ENCODE measurements around the gene REG4.

DNA sequence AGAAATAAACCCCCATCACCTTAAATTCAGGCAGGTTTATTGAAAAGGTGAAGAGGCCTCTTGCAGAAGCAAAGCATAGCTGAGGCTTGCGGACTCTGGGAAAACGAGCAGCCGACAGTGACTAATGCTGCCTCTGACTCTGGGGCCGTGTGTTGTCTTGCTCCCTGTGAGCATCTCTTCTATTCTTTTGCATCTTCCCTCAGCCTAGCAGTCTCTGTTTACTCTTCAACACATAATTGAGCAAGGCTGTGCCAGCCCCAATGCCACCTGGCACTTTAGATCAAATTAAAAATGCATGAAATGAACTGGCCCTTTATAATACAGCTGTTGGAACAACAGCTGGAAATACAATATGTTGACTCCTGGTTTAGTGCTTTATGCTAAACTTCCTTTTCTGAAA is 18.4 kb upstream of the REG4 start:
- TF ChIP-seq SIN3A (IDR thresholded peaks at IDR 0.05; ENCODE audit: low read depth, low read length) (no peak), MYB (IDR thresholded peaks at IDR 0.05; ENCODE audit: borderline replicate concordance, low read depth, low read length) (no peak), ZNF622 (IDR thresholded peaks at IDR 0.05) (no peak), RFX5 (IDR thresholded peaks at IDR 0.05; ENCODE audit: low read depth, low read length) (no peak), EZH2 (IDR thresholded peaks at IDR 0.05; ENCODE audit: borderline replicate concordance, control insufficient read depth, low read depth, low read length) (no peak), CBX5 (IDR thresholded peaks at IDR 0.05; ENCODE audit: low read depth) (no peak), POLR2AphosphoS2 (IDR thresholded peaks at IDR 0.05; ENCODE audit: low read depth, low read length) (no peak)
- TF ChIP-seq, protein P1, sequence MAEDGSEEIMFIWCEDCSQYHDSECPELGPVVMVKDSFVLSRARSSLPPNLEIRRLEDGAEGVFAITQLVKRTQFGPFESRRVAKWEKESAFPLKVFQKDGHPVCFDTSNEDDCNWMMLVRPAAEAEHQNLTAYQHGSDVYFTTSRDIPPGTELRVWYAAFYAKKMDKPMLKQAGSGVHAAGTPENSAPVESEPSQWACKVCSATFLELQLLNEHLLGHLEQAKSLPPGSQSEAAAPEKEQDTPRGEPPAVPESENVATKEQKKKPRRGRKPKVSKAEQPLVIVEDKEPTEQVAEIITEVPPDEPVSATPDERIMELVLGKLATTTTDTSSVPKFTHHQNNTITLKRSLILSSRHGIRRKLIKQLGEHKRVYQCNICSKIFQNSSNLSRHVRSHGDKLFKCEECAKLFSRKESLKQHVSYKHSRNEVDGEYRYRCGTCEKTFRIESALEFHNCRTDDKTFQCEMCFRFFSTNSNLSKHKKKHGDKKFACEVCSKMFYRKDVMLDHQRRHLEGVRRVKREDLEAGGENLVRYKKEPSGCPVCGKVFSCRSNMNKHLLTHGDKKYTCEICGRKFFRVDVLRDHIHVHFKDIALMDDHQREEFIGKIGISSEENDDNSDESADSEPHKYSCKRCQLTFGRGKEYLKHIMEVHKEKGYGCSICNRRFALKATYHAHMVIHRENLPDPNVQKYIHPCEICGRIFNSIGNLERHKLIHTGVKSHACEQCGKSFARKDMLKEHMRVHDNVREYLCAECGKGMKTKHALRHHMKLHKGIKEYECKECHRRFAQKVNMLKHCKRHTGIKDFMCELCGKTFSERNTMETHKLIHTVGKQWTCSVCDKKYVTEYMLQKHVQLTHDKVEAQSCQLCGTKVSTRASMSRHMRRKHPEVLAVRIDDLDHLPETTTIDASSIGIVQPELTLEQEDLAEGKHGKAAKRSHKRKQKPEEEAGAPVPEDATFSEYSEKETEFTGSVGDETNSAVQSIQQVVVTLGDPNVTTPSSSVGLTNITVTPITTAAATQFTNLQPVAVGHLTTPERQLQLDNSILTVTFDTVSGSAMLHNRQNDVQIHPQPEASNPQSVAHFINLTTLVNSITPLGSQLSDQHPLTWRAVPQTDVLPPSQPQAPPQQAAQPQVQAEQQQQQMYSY (CRISPR knock-in tag; IDR thresholded peaks at IDR 0.05), result no peak
- TF ChIP-seq, protein P2, sequence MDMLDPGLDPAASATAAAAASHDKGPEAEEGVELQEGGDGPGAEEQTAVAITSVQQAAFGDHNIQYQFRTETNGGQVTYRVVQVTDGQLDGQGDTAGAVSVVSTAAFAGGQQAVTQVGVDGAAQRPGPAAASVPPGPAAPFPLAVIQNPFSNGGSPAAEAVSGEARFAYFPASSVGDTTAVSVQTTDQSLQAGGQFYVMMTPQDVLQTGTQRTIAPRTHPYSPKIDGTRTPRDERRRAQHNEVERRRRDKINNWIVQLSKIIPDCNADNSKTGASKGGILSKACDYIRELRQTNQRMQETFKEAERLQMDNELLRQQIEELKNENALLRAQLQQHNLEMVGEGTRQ (IDR thresholded peaks at IDR 0.05; ENCODE audit: borderline replicate concordance, low read depth, low read length), result no peak
- TF ChIP-seq, protein P3, sequence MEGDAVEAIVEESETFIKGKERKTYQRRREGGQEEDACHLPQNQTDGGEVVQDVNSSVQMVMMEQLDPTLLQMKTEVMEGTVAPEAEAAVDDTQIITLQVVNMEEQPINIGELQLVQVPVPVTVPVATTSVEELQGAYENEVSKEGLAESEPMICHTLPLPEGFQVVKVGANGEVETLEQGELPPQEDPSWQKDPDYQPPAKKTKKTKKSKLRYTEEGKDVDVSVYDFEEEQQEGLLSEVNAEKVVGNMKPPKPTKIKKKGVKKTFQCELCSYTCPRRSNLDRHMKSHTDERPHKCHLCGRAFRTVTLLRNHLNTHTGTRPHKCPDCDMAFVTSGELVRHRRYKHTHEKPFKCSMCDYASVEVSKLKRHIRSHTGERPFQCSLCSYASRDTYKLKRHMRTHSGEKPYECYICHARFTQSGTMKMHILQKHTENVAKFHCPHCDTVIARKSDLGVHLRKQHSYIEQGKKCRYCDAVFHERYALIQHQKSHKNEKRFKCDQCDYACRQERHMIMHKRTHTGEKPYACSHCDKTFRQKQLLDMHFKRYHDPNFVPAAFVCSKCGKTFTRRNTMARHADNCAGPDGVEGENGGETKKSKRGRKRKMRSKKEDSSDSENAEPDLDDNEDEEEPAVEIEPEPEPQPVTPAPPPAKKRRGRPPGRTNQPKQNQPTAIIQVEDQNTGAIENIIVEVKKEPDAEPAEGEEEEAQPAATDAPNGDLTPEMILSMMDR (IDR thresholded peaks at IDR 0.05 in 2 of 3, conservative IDR thresholded peaks at IDR 0.05 in 1 of 3; ENCODE audit: control insufficient read depth in 2 of 3, extremely low read depth in 1 of 3, insufficient read depth in 1 of 3, low read depth in 3 of 3, low read length in 3 of 3), result no peak
- TF ChIP-seq, protein P4, sequence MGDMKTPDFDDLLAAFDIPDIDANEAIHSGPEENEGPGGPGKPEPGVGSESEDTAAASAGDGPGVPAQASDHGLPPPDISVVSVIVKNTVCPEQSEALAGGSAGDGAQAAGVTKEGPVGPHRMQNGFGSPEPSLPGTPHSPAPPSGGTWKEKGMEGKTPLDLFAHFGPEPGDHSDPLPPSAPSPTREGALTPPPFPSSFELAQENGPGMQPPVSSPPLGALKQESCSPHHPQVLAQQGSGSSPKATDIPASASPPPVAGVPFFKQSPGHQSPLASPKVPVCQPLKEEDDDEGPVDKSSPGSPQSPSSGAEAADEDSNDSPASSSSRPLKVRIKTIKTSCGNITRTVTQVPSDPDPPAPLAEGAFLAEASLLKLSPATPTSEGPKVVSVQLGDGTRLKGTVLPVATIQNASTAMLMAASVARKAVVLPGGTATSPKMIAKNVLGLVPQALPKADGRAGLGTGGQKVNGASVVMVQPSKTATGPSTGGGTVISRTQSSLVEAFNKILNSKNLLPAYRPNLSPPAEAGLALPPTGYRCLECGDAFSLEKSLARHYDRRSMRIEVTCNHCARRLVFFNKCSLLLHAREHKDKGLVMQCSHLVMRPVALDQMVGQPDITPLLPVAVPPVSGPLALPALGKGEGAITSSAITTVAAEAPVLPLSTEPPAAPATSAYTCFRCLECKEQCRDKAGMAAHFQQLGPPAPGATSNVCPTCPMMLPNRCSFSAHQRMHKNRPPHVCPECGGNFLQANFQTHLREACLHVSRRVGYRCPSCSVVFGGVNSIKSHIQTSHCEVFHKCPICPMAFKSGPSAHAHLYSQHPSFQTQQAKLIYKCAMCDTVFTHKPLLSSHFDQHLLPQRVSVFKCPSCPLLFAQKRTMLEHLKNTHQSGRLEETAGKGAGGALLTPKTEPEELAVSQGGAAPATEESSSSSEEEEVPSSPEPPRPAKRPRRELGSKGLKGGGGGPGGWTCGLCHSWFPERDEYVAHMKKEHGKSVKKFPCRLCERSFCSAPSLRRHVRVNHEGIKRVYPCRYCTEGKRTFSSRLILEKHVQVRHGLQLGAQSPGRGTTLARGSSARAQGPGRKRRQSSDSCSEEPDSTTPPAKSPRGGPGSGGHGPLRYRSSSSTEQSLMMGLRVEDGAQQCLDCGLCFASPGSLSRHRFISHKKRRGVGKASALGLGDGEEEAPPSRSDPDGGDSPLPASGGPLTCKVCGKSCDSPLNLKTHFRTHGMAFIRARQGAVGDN (IDR thresholded peaks at IDR 0.05), result no peak

All from GM12878 (cell line).